Activated T-cell treated with anti-CD3 and anti-CD28 coated beads for 1 hour (primary cell): ENCODE data around the gene ATR.

Experiments
- DNase-seq: peaks from one replicate; pipeline ENCODE4 v3.0.0-alpha.2; 2020; ENCODE audit warnings: low read depth

Gene ATR

GRCh38 chr3:142509079-142509478 is 69.5 kb downstream of the ATR start:
- DNase-seq: no peak

- DNase-seq: no peak
Measured at GRCh38 chr3:142507241-142507640, 71.3 kb downstream of the ATR start.

- no peak for DNase-seq
Measured at GRCh38 chr3:142502187-142502985, 76.1 kb downstream of the ATR start.

- DNase-seq: no peak
Measured at GRCh38 chr3:142501004-142501926, 77.3 kb downstream of the ATR start.

- DNase-seq: no peak
Measured at GRCh38 chr3:142500211-142500610, 78.3 kb downstream of the ATR start.

GRCh38 chr3:142498397-142499180 is 79.9 kb downstream of the ATR start:
- no peak for DNase-seq

- no peak for DNase-seq
Measured at GRCh38 chr3:142497729-142498128, 80.8 kb downstream of the ATR start.

- no peak for DNase-seq
Measured at GRCh38 chr3:142495103-142495502, 83.4 kb downstream of the ATR start.

GRCh38 chr3:142492184-142492583 is 86.3 kb downstream of the ATR start:
- DNase-seq: no peak

- no peak for DNase-seq
Measured at GRCh38 chr3:142489572-142490323, 88.8 kb downstream of the ATR start.

- DNase-seq: no peak
Measured at GRCh38 chr3:142484912-142485435, 93.6 kb downstream of the ATR start.

GRCh38 chr3:142481196-142481595 is 97.3 kb downstream of the ATR start:
- DNase-seq: no peak

- DNase-seq: no peak
Measured at GRCh38 chr3:142470826-142471225, 107.7 kb downstream of the ATR start.

- DNase-seq: no peak
Measured at GRCh38 chr3:142468456-142468855, 110.1 kb downstream of the ATR start.

- DNase-seq: no peak
Measured at GRCh38 chr3:142467768-142468167, 110.8 kb downstream of the ATR start.

GRCh38 chr3:142460689-142461088 is 117.8 kb downstream of the ATR start:
- no peak for DNase-seq

- DNase-seq: no peak
Measured at GRCh38 chr3:142459929-142460328, 118.6 kb downstream of the ATR start.

- no peak for DNase-seq
Measured at GRCh38 chr3:142459096-142459495, 119.4 kb downstream of the ATR start.

- no peak for DNase-seq
Measured at GRCh38 chr3:142450881-142451280, 127.7 kb downstream of the ATR start.

- no peak for DNase-seq
Measured at GRCh38 chr3:142450189-142450588, 128.3 kb downstream of the ATR start.
